ENCODE results near the gene SLC16A12. TPM values are rescaled to one million over a fixed set of nuclear protein-coding genes. Genes with fewer than 3 reads are reported as not detected.

The SLC16A12 gene
- total RNA-seq, 1 donor from 2014 or later: 3.7 TPM

DNA sequence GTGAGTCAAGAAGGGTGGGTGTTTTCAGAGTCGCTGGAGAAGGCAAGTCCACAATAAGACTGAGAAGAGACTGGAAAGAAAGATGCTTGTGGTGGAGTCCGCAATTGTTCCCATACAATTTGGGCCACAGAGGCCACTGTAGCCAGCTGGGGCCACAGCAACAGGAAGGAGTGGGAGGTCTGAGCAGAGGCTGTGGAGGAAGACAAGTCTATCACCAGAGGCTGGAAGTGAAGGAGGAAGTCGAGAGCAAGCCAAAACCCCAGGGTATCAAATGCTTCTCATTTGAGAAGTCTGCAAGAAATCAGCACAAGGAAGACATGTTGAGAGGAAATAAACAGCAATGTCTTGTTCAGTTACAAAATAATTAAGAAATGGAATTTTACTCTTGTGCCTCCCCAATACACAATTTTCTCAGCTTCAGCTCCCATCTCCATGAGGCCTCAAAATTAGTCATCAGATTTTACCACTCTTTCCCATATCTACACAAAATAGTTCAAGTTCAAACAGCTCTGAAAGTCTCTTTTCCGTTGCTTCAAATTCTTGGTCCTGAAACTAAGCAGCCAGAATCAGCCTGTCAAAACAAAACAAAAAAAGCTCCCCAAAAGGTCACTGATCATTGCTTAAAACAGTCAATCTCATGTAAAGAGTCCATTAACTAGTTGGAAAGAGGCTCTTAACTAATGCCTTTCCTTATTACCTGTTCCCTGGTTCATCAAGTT lies 31.6 kb downstream of the SLC16A12 start:
- DNase-seq (ENCODE audit: low read depth): no peak
- TF ChIP-seq, protein P1, sequence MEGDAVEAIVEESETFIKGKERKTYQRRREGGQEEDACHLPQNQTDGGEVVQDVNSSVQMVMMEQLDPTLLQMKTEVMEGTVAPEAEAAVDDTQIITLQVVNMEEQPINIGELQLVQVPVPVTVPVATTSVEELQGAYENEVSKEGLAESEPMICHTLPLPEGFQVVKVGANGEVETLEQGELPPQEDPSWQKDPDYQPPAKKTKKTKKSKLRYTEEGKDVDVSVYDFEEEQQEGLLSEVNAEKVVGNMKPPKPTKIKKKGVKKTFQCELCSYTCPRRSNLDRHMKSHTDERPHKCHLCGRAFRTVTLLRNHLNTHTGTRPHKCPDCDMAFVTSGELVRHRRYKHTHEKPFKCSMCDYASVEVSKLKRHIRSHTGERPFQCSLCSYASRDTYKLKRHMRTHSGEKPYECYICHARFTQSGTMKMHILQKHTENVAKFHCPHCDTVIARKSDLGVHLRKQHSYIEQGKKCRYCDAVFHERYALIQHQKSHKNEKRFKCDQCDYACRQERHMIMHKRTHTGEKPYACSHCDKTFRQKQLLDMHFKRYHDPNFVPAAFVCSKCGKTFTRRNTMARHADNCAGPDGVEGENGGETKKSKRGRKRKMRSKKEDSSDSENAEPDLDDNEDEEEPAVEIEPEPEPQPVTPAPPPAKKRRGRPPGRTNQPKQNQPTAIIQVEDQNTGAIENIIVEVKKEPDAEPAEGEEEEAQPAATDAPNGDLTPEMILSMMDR (conservative IDR thresholded peaks at IDR 0.05; ENCODE audit: low read depth, low read length): no peak
- no peak overlapping the region for H3K4me3 ChIP-seq (ENCODE audit: low read depth, low read length)

DNA sequence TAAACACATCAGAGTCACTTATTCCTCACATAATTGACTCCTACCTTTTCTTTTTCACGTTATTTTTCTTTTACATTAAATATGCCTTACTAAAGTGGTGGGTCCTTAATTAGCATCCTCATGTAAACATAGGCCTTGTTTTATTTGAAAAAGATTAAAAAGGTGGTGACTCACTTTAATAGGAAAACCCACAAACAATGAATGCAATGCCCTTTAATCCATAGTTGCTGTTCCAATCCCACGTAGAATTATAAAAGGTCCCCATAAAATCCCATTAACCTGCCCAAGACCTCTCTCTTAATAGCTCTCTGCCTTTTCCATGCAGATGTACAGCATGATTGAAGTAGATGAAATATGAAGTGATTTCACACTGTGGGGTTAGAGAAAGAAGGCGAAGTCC lies 32.2 kb downstream of the SLC16A12 start:
- DNase-seq (ENCODE audit: low read depth): no peak
- TF ChIP-seq, protein P1 (conservative IDR thresholded peaks at IDR 0.05; ENCODE audit: low read depth, low read length): no peak
- H3K4me3 ChIP-seq (ENCODE audit: low read depth, low read length): no peak overlapping the region

DNA sequence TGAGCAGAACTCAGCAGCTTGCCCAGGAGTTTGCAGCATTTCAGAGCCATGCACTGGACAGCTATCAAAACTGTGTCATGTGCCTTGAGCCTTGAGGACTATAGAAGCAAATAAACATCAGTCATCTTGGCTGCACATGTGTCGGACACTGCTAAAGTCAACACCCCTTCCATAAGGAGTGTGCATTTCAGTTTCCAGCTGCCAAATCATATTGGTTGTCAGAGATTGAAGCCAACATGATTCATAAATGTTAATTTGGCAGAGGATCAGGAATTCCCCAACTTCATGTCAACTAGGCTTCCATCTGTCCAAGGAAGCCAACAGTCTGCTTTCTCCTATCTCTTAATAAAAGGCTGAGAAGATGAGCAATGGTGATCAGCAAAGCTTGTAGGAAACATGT lies 32.8 kb downstream of the SLC16A12 start:
- no peak for DNase-seq (ENCODE audit: low read depth)
- TF ChIP-seq, protein P1 (conservative IDR thresholded peaks at IDR 0.05; ENCODE audit: low read depth, low read length): no peak
- no peak overlapping the region for H3K4me3 ChIP-seq (ENCODE audit: low read depth, low read length)

DNA sequence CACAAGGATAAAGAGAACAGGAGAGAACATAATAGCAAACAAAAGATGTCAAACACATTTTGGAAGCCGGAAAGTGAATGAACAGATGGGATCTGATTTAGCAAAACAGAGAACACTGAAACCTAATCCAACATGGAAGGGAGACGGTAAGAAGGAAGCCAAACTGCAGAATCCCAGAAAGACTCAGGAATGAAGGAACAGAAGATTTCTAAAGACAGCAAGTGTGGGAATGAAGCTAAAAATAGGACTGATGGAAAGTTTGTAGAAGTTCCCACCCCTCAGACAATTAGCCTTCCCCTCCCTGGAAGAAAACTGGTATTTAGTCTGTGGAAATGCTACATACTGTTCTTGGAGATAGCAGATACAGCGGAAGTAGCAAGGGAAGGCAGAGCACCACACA lies 40.8 kb downstream of the SLC16A12 start:
- no peak for DNase-seq (ENCODE audit: low read depth)
- no peak overlapping the region for H3K4me3 ChIP-seq (ENCODE audit: low read depth, low read length)
- TF ChIP-seq, protein P1 (conservative IDR thresholded peaks at IDR 0.05; ENCODE audit: low read depth, low read length): no peak

DNA sequence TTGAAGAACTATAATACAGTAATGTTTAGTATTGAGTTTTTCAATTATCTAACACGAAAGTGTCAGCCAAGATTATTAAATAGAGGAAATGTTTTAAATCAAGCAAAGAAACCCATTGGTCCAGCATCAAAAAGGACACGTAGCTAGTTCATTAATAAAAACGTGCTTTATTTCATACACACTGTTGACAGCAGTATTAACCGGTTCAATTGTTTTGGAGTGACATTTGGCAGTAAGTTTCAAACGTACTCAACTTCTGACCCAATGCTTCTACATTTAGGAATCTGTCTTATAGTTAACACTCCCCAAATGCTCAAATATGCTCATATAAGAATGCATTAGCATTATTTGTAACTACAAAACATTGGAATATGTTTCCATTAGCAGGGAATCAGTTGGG lies 41.3 kb downstream of the SLC16A12 start:
- TF ChIP-seq, protein P1 (conservative IDR thresholded peaks at IDR 0.05; ENCODE audit: low read depth, low read length): no peak
- DNase-seq (ENCODE audit: low read depth): no peak
- H3K4me3 ChIP-seq (ENCODE audit: low read depth, low read length): no peak overlapping the region

DNA sequence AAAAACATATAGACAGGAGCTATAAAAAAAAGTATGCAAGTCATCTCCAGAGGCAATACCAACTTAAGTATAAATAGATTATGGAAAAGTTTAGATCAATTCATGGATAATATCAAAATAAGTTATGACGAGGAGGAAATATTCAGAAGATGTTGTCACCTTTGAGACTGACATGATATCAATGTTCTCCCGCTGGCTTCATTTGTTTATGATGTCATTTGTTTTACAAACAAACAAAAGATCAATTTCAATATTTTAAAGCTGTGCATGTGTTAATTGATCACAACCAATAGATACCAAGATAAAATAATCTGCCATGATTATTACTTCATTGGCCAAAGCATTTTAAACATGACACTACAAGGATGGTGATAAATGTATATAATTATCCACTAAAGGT lies 43.5 kb downstream of the SLC16A12 start:
- TF ChIP-seq, protein P1 (conservative IDR thresholded peaks at IDR 0.05; ENCODE audit: low read depth, low read length): no peak
- no peak overlapping the region for H3K4me3 ChIP-seq (ENCODE audit: low read depth, low read length)
- no peak for DNase-seq (ENCODE audit: low read depth)
